HG03095 (cell line): ENCODE data around the gene OR51A2.
"Not testable (repeated sequence)": the region's sequence is repeated elsewhere in the genome, so short reads cannot be mapped to it uniquely, and the experiment has no call there.

Source experiments
- ATAC-seq: cut with Tn5 transposase; IDR thresholded peaks from one replicate; pipeline ENCODE4 v1.9.1; 2021; ENCODE audit warnings: moderate library complexity; ENCODE audit not compliant: unreplicated experiment

OR51A2 gene, protein sequence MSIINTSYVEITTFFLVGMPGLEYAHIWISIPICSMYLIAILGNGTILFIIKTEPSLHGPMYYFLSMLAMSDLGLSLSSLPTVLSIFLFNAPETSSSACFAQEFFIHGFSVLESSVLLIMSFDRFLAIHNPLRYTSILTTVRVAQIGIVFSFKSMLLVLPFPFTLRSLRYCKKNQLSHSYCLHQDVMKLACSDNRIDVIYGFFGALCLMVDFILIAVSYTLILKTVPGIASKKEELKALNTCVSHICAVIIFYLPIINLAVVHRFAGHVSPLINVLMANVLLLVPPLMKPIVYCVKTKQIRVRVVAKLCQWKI

DNA sequence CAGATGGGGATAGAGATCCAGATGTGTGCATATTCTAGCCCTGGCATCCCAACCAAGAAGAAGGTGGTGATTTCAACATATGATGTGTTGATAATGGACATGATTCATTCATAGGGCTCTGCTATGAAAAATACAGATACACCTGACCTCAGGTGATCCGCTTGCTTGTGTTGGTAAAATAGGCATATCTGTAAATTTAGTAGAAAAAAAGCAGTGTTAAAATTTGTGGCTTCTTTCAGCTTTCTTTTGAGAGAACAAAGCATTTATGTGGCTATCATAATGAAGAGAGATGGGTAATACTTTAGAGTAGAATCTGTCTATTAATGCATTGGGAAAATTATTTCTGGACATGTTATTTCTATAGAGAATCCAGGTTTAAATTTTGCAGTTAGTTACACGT lies at the start of gene OR51A2:
Gene OR51A2 (minus strand): TSS at position 101 of the 400 bp plus-strand sequence. CDS start 0 bp downstream, at position 101.
- not testable (repeated sequence) for ATAC-seq

DNA sequence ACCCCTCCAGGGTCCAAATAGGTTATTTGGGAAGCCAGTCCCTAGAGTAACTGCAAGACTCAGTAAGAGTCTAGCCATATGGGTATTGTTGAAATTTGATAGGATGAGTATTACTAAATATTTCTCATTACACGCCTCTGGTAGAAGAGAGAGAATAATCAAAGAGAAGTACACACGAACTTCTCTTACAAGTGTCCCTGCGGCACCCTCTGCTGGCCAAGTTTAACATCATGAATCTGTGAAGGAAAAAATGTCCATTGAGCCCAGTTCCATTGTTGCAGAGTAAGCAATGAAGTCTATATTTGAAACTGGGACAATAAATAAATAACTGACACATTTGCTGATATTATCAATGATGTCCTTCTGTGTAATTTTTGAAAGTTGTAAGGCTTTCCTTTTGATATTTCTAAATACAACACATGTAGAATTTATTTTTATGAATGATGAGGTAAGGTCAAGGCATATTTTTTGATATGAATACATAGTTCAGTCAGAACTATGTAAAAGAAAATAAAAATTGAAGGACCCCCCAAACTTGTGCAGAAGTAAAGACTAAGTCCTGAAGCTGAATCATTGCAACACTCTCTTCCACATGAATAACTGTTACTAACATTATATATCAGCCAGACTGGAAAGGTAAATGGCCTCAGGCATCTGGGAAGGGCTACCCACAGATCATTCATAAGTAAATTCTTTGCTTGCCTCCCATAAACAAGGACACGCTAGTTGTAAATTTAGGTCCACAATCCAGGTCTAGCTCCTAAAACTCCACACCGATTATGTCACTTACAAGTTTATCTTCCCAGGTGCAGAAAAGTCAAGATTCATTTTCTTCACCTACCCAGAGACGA lies 49.1 kb upstream of the OR51A2 start:
- no peak for ATAC-seq

DNA sequence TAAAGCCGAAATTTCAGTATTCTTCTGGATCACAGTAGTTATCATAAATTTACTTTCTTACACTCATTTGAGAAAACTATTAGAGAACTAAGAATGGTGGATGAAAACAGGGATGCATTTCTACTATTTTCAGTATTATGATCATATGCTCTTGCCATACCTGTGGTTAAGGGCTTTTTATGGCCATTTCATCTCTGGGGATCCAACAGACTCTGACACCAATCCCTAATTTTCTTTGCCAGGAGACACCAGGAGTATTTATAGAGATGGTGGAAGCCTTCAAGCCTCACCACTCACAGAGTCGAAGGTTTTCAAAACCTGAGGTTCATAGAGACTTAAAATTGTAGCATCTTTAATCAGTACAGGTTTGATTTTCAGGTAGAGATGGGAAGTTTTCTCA lies 39.0 kb upstream of the OR51A2 start, which contains the start of gene OR51L1:
Gene OR51L1 (plus strand): TSS at position 301 of the 400 bp plus-strand sequence. CDS start 4,132 bp downstream, outside the sequence.
- ATAC-seq = no peak

DNA sequence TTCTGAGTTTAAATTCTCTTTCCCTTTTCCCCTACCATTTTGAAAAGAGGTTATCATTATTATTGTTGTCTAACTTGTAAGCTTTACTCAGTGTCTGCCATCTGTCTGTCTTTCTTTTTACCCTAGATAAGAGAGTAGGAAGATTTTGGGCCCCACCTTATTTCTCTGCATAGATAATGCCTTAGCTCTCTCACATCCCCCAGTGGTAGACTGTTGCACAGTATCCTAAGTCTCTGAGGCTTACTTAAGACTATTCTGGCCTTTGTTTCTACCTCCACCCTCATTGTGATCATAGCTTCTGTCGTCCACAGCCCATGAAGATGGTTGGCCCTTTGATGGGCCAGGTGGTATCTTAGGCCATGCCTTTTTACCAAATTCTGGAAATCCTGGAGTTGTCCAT lies 35.5 kb upstream of the OR51A2 start:
- ATAC-seq = no peak

DNA sequence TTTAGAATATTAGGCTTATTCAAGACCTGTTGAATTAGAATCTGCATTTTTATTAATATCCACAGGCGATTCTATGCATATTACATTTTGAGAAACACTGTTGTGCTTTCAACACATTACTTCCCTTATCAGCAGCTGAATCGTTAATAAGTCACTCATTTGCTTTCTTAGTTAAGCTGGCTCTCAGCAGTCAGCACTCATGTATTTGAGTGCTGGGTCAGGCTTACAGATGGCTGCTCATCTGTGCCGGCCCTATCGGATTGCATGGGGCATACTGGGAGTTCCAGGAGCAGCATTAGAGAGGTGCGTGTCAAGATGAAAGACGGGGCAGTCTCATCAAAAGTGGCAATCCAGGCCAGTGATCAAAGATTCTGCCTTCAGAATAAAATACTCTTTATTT lies 28.3 kb upstream of the OR51A2 start:
- no peak for ATAC-seq

DNA sequence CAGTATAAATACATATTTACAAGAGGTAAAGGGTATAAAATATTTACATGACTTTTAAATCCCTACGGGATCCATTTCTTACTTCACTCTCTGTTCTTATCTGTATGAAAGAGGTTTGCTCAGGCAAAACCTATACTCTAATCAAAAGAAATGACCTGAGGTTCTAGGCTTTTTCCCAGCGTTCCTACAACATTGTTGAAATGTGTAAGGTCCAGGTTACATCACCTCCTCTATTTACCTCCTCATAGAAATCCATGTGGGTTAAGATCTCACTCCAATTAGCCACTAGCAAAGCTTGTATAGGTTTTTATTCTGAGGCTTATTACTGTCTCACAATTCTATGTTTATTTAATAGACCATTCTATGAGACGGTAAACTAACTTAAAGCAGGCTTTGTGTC lies 27.2 kb upstream of the OR51A2 start:
- no peak for ATAC-seq

DNA sequence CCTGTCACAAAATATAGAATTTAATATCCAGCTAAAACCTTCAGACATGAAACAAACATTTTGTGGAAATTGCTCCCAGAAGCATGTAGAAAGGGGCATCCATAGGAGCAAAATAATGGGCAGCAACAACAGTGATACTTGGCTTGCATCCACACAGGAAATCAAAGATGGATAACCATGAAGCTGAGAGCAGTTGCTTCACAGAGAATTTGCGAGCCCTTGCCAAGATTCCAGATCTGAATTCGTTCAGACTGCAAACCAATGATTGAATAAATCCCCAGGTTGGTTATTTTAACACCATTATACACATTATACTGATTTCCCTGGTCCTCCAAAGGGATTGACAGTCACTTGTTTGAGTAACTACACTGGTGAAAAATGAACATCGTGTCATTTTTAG lies 23.5 kb upstream of the OR51A2 start:
- no peak for ATAC-seq

DNA sequence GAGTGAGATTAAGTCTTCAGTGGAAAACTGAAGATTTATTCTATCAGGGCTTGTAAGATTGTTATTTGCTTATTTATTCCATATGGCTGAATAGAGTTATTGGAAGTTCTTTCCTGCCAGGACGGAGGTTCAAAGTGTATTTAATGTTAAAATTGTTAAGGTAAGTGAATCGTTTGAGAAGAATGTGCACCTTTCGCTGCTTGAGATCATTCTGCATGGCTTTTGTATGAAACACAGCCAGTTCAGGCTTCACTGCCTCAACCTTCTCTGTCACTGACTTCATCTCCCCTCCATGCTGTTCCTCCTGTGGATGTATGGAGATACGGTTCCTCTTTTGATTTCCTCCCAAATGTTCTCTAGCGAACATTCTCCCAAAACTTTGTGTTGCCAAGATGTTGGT lies 19.9 kb upstream of the OR51A2 start:
- ATAC-seq = no peak

DNA sequence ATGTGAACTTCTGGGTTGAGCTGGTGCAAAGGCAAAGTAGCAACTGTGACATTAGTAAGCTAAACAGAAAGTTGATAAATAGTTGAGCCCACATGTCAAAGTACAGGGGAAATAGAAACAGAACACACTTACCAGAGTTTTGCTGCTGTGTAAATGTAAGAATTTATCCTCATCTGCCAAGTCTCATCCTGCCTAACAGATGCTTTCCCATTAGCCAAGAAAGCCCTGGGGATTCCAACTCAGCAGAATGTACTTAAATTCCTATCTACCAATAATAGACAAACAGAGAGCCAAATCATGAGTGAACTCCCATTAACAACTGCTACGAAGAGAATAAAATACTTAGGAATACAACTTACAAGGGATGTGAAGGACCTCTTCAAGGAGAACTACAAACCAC lies 7.3 kb upstream of the OR51A2 start:
- ATAC-seq = no peak

DNA sequence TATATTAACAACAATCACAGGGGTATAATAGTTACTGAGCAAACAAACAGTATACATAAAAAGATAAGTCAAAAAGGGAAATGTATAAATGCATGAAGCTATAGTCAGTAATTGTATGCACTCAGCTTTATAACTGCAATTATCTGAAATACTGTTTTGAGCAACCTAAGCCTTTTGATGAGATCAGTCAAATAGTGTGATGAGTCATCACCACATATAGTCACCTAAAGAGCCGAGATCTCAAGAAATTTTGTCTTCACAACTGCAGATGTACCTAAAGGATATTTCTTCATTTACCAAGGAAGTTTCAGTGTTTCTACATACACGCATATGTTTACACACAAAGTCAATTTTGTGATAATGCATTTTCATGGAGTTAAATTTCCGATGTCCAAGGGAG lies 5.4 kb upstream of the OR51A2 start:
- ATAC-seq = no peak

DNA sequence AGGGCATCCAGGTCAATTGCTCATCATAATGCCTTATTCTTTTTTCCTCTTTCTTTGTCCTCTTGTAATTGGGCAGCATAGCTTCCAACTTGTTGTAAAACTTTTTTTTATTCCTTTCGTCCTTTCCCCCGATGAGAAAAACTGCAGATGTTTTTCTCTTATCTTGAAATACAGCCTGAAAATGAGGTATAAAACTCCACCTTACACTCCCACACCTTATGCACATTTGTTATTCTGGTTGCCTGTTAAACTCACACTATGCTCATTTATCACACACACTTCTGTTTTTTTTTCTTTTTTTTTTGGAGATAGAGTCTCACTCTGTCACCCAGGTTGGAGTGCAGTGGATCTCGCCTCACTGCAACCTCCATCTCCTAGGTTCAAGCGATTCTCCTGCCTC lies 1.9 kb upstream of the OR51A2 start:
- ATAC-seq = no peak

DNA sequence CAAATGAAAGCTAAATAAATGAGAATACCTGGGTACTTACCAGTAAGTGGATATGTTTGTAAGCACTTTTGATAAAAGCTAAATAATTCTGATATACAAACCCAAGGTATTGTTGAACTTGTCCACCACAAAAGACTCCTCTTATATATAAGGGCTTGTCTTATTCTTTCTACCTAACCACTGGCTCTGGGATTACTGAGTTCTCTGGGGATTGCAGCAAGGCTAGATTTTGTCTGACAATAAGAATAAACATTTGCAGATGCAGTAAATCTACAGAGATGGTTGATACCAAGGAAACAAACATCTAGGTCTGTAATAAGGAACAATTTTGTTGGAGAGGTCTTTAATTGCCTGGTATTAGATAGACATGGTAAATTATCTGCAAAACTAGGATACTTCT lies 8.0 kb downstream of the OR51A2 start, which contains the start of gene OR51A4:
Gene OR51A4 (minus strand): TSS at position 101 of the 400 bp plus-strand sequence. CDS start 505 bp downstream, outside the sequence.
- ATAC-seq = no peak

DNA sequence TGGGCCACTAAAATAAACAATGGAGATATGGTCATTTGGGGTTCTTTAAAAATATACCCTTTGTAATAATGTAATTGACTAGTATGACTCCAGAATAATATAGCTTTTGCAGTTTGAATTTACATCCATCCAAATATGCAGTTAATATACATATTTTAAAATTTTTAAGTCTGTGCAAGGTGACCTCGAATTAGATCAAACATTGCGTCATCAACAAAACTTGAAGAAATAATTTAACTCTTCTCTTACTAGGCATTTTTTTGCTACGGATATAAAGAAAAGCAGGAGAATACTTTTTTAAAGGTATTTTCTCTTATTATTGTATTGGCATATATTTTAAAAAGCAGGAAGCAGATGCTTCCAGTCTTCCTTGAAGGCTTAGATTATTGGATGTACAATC lies 18.8 kb downstream of the OR51A2 start:
- no peak for ATAC-seq

DNA sequence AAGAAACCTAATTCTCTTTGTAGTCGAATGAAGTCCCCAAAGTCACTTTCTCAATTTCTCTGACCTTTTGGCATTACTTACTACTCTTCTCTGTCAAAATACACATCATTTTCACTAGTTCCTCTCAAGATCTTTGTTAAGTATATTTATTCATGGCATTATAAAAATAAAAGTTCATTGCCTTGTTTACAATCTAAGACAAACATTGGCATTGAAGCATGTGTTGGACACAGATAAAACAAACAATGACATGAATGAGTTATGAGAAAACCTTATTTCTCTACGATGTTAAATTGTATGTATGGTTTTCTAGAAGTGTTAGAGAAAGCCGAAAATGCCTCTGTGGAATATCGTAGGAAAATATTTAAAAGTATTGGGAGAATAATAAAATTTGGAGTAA lies 22.8 kb downstream of the OR51A2 start:
- ATAC-seq = no peak

DNA sequence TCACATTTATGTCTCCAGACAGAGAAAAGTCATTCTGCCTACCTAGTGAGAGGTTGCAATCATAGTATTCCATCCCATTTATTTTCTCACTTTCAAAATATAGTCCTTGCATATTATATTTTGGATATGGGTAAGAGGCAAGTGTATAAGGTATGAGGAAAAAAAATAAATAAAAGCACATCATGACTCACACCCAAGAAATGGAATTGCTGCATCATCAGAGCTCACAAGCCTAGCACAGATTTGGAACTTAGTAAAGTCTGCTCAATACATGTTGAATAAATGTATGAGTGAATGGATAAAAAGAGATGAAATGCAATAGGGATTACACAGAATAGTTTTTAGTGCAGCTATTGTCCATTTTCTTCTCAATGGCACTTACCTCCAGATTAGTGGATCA lies 28.9 kb downstream of the OR51A2 start:
- ATAC-seq = no peak

DNA sequence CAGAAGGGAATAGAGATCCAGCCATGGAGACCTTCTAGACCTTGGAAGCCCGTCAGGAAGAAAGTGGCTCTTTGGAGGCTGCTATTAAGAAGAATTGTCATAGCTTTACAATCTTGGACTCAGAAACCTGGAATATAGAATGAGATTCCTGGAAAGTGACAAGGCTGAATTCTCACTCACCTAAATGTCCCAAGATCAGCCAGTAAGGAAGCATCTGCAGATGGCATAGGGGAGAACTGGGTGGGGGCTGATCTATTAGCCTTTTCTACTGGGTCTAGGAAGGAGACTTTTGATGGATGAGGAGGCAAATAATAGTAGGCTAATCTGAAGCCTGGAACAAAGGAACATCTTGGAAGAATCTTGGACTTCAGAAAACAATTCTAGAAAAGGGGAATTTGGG lies 31.3 kb downstream of the OR51A2 start, which contains the start of gene OR51G1:
Gene OR51G1 (minus strand): TSS at position 101 of the 400 bp plus-strand sequence. CDS start 0 bp downstream, at position 101.
- no peak for ATAC-seq

DNA sequence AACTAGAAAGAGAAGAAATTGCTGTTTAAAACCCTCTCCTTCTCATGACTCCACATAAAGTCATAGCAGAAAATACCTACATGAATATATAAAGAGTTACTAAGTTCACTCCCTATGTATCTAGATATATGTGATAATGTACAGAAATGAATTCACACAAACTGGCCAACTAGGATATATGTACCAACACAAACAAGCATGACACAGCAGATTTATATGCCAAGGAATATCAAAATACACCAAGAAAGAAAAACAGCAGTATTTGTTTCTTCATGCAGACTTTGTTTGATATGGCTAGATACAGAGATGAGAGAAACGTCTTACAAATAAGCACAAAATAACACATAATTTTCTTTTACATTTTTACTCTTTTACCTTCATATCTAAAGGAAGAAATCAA lies 33.2 kb downstream of the OR51A2 start:
- no peak for ATAC-seq

DNA sequence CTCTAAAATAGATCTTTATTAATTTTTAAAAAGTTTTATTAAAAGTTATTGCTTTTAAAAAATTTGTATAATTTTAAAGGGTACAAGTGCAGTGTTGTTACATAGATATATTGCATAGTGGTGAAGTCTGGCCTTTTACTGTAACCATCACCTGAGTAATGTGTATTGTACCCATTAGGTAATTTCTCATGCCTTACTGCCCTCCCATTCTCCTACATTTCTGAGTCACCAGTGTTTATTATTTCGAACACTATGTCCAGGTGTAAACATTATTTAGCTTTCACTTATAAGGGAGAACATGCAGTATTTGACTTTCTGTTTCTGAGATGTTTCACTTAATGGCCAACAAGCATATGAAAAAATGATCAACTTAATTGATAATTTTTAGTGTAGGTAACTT lies 33.7 kb downstream of the OR51A2 start:
- no peak for ATAC-seq

DNA sequence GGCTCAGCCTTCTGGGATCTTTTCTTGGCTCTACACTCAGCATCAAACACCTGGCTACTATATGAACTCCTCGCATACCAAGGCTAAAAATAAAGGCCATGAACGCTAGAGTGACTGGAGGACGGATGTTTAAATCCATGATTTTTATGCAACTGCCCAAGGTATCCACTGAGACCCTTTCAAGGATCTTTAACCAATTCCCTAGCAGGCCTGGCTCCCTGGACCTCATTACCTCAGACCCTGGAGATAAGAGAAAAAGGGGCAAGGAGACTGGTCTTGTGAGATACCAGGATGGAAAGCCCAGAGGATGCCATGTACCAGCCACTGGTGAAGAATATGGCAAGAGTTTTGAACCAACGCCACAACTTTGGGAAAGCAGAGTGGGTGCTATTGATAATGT lies 36.3 kb downstream of the OR51A2 start, which contains the start of gene OR51G2:
Gene OR51G2 (minus strand): TSS at position 101 of the 400 bp plus-strand sequence. CDS start 3,687 bp downstream, outside the sequence.
- ATAC-seq = no peak

DNA sequence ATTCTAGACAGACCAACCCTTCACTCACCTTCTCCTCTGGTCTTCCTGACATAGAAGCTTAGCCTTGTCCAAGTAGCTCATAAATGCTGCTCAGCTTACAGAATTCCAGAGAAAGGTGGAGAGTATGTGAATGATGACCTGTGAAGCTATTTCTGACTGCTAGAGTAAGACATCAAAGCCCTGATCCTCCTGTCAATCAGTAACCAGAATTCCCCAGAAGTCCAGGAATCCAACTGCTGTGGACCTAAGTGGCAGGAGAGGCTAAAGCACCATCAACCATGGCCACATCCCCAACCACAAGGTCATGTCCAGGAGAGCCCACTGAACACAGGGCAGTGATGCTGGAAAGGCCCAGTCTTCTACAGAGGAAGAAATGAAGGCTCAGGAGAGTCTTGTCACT lies 38.9 kb downstream of the OR51A2 start:
- ATAC-seq = no peak
